Measurements from ENCODE around the gene ENAH.
"Not testable (repeated sequence)": the region's sequence is repeated elsewhere in the genome, so short reads cannot be mapped to it uniquely, and the experiment has no call there.

ENAH gene

DNA sequence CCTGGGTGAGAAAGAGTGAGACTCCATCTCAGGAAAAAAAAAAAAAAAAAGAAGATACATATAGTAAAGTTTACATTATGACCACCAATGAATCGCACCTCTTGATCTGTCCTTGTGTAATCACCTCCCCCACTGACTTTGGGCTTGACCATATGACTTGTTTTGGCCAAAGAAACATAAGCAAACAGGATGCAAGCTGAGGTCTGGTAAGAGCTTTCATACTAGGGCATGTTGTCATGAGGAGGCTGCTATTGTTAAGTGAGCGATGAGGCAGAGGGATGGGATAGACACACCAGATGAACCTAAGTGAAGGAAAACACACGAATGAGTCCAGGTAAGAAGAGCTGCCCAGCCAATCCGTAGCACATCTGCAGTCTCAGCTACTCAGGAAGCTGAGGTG, 10.7 kb downstream of the ENAH start:
- peak; percentile 31 for DNase-seq

GRCh38 chr1:225638853-225639252, 14.1 kb downstream of the ENAH start:
- no peak for DNase-seq

- no peak for DNase-seq
Measured at GRCh38 chr1:225637651-225638199, 15.2 kb downstream of the ENAH start.

- not testable (repeated sequence) for DNase-seq
Measured at GRCh38 chr1:225636992-225637391, 15.9 kb downstream of the ENAH start.

- no peak for DNase-seq
Measured at GRCh38 chr1:225635649-225636048, 17.3 kb downstream of the ENAH start.

- not testable (repeated sequence) for DNase-seq
Measured at GRCh38 chr1:225632836-225633235, 20.1 kb downstream of the ENAH start.

DNA sequence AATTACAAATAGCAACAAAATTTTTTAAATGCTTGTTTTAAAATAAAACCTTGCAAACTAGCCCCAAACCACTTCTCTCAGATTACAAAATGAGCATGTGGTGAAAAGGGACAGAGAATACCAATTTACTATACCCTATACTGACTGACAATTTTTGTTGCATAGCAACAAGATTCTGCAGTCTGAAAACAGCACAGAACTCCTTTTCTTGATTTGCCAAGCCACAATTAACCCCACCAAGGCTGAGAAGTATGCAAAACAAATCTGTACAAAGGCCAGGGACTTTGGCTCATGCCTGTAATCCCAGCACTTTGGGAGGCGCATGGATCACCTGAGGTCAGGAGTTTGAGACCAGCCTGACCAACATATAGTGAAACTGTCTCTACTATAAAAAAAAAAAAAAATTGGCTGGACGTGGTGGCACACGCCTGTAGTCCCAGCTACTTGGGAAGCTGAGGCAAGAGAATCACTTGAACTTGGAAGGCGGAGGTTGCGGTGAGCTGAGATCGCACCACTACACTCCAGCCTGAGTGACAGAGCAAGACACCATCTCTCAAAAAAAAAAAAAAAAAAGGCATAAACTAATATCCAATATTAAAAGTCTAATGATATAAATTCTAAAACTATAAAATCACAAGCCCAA, 21.8 kb downstream of the ENAH start:
- no peak for DNase-seq

DNA sequence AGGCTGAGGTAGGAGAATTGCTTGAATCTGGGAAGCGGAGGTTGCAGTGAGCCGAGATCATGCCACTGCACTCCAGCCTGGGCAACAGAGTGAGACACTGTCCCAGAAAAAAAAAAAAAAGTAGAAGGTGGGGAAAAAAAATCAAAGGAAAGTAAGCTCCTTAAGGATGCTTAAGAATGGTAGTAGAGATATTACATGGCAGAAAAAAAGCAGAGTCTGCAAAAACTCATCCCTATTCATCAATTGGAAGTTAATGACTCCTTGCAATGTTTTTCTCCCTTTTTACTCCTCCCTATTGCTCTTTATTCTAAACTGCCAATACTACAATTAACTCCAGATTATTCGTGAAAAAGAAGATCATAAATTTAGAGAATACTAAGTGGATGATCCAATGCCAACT, 23.4 kb downstream of the ENAH start:
- DNase-seq = no peak

DNA sequence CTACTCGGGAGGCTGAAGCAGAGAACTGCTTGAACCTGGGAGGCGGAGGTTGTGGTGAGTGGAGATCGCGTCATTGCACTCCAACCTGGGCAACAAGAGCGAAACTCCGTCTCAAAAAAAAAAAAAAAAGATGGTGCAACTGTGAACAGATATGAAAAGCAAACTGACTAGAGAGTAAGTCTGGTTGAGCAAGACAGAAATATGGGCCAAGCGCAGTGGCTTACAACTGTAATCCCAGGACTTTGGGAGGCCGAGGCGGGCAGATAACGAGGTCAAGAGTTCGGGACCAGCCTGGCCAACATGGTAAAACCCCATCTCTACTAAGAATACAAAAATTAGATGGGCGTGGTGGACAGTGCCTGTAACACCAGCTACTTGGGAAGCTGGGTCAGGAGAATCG, 24.1 kb downstream of the ENAH start:
- DNase-seq = not testable (repeated sequence)

DNA sequence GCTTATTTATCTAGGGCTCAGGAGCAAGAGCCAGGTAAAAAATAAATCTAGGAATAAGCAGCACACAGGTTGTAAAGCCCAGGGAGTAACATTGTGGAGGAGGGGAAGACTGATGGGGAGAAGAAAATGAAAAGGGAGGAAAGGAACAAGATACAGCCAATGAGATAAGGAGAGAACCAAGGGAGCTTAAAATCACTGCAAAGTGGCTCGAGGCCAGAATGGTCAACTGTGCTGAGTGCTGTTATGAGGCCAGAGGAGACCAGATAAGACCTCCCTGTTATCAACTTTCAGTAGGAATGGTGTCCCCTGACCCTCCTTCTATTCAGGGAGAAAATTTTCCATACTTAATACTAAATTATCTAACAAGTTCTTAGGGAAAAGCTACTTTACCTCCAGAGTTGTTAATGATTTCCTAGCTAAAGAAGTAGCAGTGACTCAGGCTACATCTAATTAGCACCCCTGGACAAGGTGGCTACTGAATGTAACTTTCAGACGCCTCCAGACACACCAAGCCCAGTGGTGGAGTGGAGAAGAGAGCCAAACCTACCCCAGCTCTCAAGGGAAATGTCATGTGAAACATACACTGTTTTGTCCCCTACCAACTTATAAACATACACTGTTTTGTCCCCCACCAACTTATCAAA, 25.5 kb downstream of the ENAH start:
- no peak for DNase-seq

GRCh38 chr1:225626698-225627097, 26.2 kb downstream of the ENAH start:
- no peak for DNase-seq

DNA sequence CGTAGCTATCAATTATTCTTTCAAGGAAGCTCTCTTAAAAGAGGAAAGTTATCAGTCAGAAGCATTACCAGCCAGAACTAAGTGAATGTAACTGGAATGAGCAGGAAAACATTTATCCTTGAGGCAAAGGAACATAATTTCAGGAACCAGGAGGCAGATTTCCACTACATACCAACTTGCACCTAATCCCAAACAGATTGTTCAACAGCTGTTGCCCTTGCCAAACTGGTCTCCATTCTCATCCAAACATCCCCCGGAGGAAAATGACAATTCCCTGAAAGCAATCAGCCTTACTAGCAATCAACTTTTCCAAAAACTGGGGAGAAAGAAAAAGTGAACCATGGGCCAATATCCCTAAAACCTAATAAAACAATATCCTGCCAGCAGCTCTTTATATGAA, 35.0 kb downstream of the ENAH start:
- DNase-seq = no peak

DNA sequence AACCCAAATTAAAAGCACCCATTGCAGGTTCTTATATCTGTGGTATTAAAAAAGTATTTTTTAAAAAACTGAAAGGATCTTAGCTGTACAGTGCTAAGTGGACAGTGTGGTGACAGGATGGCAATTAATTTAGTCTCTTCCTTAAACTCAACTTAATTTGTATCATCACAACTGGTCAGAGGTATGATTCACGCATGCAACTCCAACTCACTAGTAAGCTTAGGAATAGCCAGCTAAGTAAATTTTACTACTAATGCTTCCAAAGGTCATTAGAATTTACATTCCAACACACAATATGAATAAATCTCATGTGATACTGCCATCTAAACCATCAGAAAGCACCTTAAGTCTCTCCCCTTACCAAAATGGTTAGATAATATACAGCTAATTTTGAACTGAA, 35.4 kb downstream of the ENAH start:
- no peak for DNase-seq

DNA sequence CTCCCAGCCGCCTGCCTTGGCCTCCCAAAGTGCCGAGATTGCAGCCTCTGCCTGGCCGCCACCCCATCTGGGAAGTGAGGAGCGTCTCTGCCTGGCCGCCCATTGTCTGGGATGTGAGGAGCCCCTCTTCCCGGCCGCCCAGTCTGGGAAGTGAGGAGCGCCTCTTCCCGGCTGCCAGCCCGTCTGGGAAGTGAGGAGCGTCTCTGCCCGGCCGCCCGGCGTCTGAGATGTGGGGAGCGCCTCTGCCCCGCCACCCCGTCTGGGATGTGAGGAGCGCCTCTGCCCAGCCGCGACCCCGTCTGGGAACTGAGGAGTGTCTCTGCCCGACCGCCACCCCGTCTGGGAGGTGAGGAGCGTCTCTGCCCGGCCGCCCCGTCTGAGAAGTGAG, 37.5 kb downstream of the ENAH start:
- not testable (repeated sequence) for DNase-seq

DNA sequence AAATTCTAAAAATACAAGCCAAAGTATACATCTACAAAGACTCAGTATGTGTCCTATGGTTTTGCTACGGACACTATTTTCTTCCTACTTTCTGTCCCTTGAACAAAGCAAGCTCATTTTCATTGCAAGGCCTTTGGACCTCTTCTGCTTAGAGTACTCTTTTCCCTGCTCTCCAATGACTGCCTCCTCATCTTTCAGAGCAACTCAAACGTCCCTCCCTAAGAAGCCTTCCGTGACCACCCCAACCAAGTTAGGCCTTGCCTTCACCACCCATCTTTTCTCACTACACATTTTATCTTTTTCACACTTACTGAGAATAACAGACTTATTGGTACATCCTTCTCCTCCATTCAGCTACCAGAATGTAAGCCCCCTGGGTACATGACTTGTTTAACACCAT, 39.9 kb downstream of the ENAH start:
- DNase-seq = peak; percentile 13

DNA sequence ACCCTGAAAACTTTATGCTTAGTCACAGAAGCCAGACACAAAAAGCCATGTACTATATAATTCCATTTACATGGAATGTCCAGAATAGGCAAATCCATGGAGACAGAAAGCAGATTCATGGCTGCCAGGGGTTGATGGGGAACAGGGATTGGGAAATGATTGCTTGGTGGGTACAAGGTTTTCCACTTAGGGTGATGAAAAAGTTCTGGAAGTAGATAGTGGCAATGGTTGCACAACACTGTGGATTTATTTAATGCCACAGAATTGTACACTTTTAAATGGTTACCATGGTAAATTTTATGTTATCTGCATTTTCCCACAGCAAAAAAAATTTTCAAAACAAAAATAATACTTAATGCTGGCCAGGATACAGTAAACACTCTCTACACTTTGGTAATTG, 40.6 kb downstream of the ENAH start:
- no peak for DNase-seq

GRCh38 chr1:225611537-225612223, 41.2 kb downstream of the ENAH start:
- DNase-seq = peak; percentile 20

GRCh38 chr1:225610539-225610938, 42.4 kb downstream of the ENAH start:
- DNase-seq = no peak

DNA sequence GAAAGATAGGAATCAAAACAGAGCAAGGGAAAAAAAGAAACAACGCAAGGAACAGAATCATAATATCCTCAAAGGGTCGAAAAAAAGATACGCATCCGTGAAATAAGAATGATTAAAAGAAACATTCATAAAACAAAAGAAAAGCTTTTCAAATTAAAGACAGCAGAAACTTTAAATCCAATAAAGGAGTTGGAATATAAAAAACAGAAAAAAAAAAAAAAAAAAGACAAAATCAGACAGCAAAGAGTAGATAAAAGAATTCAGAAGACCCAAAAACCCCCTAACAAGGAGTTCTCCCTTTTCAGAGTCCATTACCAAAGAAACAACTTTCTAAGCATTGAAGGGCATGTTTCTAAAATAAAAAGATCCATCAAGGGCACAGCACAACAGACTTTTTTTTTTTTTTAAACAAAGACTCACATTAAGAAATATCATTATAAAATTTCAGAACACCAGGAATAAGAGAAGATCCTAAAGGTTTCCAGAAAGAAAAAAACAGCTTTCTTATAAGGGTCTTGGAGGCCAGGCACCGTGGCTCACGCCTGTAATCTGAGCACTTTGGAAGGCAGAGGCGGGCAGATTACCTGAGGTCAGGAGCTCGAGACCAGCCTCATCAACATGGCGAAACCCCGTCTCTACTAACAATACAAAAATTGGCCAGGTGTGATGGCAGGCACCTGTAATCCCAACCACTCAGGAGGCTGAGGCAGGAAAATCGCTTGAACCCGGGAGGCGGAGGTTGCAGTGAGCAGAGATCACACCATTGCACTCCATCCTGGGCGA, 44.7 kb downstream of the ENAH start:
- no peak for DNase-seq

DNA sequence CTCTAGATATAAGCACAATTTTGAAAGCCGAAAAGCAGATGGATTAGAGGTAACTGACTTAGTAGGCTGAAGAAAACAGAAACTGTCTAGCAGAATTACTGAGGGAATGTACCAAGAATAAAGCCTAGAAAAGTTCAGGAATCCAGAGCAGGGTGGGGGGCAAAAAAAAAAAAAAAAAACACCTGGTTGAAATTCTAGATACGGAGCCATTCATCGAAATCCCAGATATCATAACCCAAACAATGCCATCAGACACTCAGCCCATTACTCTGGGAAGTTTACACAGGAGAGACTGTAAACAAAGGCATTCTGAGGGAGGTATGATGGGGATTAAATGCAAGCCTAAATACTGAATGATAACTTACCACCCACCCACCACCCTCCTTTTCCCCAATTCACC, 45.6 kb downstream of the ENAH start:
- peak; percentile 48 for DNase-seq

GRCh38 chr1:225603538-225604354, 49.2 kb downstream of the ENAH start:
- peak; percentile 83 for DNase-seq

DNA sequence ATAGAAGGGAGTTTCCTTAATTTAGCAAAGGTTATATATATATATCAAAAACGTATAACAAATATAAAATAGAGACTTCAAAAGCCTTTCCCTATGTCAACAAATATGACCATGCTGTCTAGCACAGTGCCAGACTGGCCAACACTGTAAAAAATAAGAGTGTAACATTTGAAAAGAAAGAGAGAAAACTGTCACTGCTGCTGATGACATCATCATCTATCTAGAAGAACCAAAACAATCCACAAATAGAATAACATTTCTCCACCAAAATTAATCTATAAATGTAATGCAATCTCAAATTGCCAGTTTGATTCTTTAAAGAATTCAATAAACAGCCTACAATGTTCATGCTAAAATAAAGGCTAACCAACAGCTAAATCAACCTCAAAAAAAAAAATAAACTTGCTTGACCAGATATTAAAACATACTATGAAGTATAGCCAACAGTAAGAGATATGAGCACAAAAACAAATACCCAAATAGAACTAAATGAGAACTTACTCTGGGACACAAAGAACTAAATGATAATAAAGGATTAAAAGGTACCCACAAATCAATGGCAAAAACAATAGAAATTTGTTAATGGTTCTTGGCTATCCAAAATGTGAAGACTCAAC, 50.2 kb downstream of the ENAH start:
- DNase-seq = peak; percentile 41

Data from DMS53 (cell line).